Measurements from ENCODE around the gene MORF4L1. TPM values are rescaled to one million over a fixed set of nuclear protein-coding genes. Genes with fewer than 3 reads are reported as not detected.

MORF4L1 gene
- polyA plus RNA-seq, 1 donor from 2014 or later, result 1,505 TPM

DNA sequence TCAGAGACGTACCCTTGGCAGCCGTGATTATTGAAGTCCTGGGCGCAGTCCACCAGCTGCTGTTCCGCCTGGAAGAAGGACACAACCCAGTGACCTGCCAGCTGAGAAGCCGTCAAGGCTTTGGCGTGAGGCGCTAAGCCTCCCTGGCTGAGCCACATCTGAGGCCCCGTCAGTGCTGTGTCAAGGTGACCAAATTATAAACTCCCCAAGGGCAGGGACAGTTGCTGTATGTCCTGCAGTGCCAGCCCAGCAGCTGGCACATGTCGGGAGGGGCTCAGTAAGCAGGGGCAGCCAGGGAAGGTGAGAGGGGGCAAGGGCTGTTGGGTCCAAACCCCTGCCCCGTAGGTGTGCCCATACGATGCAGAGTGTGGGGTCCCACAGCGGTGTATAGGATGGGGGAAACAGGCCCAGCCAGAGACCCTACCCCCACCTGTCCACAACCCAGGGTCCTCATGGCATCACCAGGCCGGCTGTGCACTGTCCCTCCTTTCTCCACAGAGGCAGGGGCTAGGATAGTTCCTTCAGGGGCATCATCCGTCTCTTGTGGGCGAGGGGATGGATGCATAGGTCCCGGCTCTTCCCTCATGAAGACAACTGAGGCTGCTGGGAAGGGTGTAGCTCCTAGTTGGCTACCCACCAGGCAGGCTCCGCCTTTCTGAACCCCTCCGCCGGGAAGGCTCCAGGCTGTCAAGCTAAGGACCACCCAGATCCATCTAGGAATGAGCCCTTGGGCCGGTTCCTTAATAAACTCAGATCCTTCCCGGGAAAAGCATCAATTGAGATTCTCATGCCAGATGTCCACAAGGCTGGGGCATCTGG lies 59.0 kb downstream of the MORF4L1 start:
- no peak overlapping the region for H3K9ac ChIP-seq (ENCODE audit: low read length)
- H4K20me1 ChIP-seq (ENCODE audit: insufficient read depth), result no peaks in the 10 kb centered on the region
- no peaks in the 10 kb centered on the region for H3K79me2 ChIP-seq (replicated peaks; ENCODE audit: insufficient read depth, low read length)
- no peak overlapping the region for H3K27ac ChIP-seq (ENCODE audit: low read length)
- no peak overlapping the region for H3K4me3 ChIP-seq (ENCODE audit: low read length)
- TF ChIP-seq RAD21 (conservative IDR thresholded peaks at IDR 0.05) (no peak), EP300 (conservative IDR thresholded peaks at IDR 0.05; ENCODE audit: poor library complexity, severe bottlenecking) (no peak), TAF1 (IDR thresholded peaks at IDR 0.05; ENCODE audit: low read depth) (no peak), EZH2 (IDR thresholded peaks at IDR 0.05; ENCODE audit: borderline replicate concordance, insufficient read depth, low read length, poor library complexity, severe bottlenecking) (no peak), SMC3 (conservative IDR thresholded peaks at IDR 0.05; ENCODE audit: poor library complexity) (no peak), REST (IDR thresholded peaks at IDR 0.05; ENCODE audit: borderline replicate concordance) (no peak), POLR2AphosphoS5 (IDR thresholded peaks at IDR 0.05) (no peak), MXI1 (conservative IDR thresholded peaks at IDR 0.05; ENCODE audit: poor library complexity, severe bottlenecking) (no peak)
- TF ChIP-seq, protein P1, sequence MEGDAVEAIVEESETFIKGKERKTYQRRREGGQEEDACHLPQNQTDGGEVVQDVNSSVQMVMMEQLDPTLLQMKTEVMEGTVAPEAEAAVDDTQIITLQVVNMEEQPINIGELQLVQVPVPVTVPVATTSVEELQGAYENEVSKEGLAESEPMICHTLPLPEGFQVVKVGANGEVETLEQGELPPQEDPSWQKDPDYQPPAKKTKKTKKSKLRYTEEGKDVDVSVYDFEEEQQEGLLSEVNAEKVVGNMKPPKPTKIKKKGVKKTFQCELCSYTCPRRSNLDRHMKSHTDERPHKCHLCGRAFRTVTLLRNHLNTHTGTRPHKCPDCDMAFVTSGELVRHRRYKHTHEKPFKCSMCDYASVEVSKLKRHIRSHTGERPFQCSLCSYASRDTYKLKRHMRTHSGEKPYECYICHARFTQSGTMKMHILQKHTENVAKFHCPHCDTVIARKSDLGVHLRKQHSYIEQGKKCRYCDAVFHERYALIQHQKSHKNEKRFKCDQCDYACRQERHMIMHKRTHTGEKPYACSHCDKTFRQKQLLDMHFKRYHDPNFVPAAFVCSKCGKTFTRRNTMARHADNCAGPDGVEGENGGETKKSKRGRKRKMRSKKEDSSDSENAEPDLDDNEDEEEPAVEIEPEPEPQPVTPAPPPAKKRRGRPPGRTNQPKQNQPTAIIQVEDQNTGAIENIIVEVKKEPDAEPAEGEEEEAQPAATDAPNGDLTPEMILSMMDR (IDR thresholded peaks at IDR 0.05; ENCODE audit: poor library complexity, severe bottlenecking), result no peak
- H3K9me3 ChIP-seq (ENCODE audit: low read length), result no peaks in the 10 kb centered on the region
- no peak overlapping the region for H2AFZ ChIP-seq (ENCODE audit: low read depth, low read length)
- no peaks in the 10 kb centered on the region for H3K36me3 ChIP-seq (ENCODE audit: insufficient read depth, low read length)
- no peaks in the 10 kb centered on the region for H3K9me2 ChIP-seq (ENCODE audit: insufficient read depth, low read length)
- H3K27me3 ChIP-seq (ENCODE audit: insufficient read depth, low read depth, low read length), result no peaks in the 10 kb centered on the region
- H3F3A ChIP-seq (ENCODE audit: insufficient read depth, low read length, poor library complexity, severe bottlenecking), result no peaks in the 10 kb centered on the region
- no peak overlapping the region for H3K4me2 ChIP-seq (ENCODE audit: low read length)

DNA sequence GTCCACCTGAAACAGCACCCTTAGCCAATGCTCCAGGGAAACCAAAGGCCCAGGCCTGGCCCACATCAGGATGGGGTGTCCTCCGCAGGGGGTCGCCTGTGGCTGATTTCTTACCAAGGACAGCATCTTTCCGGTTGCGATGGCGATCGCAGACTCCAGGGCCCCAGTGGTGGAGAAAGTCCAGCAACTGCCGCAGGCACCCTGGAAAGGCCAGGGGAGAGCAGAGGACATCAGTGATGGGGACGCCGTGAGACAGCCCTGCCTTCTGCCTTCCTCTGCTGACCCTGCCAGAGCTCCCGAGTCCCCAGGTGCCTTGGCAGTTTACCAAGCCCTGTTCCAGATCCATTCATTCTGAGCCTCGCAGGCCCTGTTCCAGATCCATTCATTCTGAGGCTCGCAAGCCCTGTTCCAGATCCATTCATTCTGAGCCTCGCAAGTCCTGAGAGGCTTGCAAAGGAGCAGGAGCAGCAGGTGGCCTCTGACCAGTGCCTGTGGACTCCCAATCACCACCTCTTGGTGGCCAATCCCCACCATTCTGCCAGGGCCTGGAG lies 59.6 kb downstream of the MORF4L1 start:
- Histone ChIP-seq H3K9ac (ENCODE audit: low read length) (no peak overlapping the region), H3K27me3 (ENCODE audit: insufficient read depth, low read depth, low read length) (no peaks in the 10 kb centered on the region), H3K9me3 (ENCODE audit: low read length) (no peaks in the 10 kb centered on the region), H3K9me2 (ENCODE audit: insufficient read depth, low read length) (no peaks in the 10 kb centered on the region), H2AFZ (ENCODE audit: low read depth, low read length) (no peak overlapping the region), H3K27ac (ENCODE audit: low read length) (no peak overlapping the region), H3K36me3 (ENCODE audit: insufficient read depth, low read length) (no peaks in the 10 kb centered on the region), H3K4me3 (ENCODE audit: low read length) (no peak overlapping the region), H3K79me2 (replicated peaks; ENCODE audit: insufficient read depth, low read length) (no peaks in the 10 kb centered on the region), H4K20me1 (ENCODE audit: insufficient read depth) (no peaks in the 10 kb centered on the region), H3F3A (ENCODE audit: insufficient read depth, low read length, poor library complexity, severe bottlenecking) (no peaks in the 10 kb centered on the region), H3K4me2 (ENCODE audit: low read length) (no peak overlapping the region)
- TF ChIP-seq EP300 (conservative IDR thresholded peaks at IDR 0.05; ENCODE audit: poor library complexity, severe bottlenecking) (no peak), RAD21 (conservative IDR thresholded peaks at IDR 0.05) (no peak), POLR2AphosphoS5 (IDR thresholded peaks at IDR 0.05) (no peak)
